T-helper 1 cell treated with Interleukin-12 subunit alpha and Interleukin-12 subunit beta and Interleukin-4 antibody, amounts not matched to agents 30 μg/mL and 1 μg/mL, for 36 hours (primary cell): ENCODE data around the gene STIMATE.

Source experiments
- H3K27ac Mint-ChIP-seq: one replicate; pipeline ENCODE4 v1.8.0; 2021; ENCODE audit warnings: mild to moderate bottlenecking, mixed read lengths
- H3K27me3 Mint-ChIP-seq: one replicate; pipeline ENCODE4 v1.8.0; 2021; ENCODE audit warnings: low read depth, mixed read lengths
- H3K36me3 Mint-ChIP-seq: one replicate; pipeline ENCODE4 v1.8.0; 2021; ENCODE audit warnings: low read depth, mixed read lengths
- H3K4me1 Mint-ChIP-seq: one replicate; pipeline ENCODE4 v1.8.0; 2021; ENCODE audit warnings: low read depth, mixed read lengths
- H3K4me3 Mint-ChIP-seq: one replicate; pipeline ENCODE4 v1.8.0; 2021; ENCODE audit warnings: mild to moderate bottlenecking, moderate library complexity, mixed read lengths
- H3K9me3 Mint-ChIP-seq: one replicate; pipeline ENCODE4 v1.8.0; 2021; ENCODE audit warnings: mixed read lengths

The STIMATE gene

GRCh38 chr3:52910823-52911222 is 13.5 kb upstream of the STIMATE start:
- no peaks in the 10 kb centered on the region for H3K27me3 Mint-ChIP-seq
- no peak overlapping the region for H3K4me3 Mint-ChIP-seq
- peaks cover 24% of the 10 kb centered on the region for H3K36me3 Mint-ChIP-seq

GRCh38 chr3:52907497-52907896 is 10.1 kb upstream of the STIMATE start:
- no peaks in the 10 kb centered on the region for H3K9me3 Mint-ChIP-seq
- no peak overlapping the region for H3K27ac Mint-ChIP-seq
- H3K36me3 Mint-ChIP-seq = peaks cover 27% of the 10 kb centered on the region
- no peaks in the 10 kb centered on the region for H3K27me3 Mint-ChIP-seq
- no peaks in the 10 kb centered on the region for H3K4me1 Mint-ChIP-seq
- no peak overlapping the region for H3K4me3 Mint-ChIP-seq

More at GRCh38 chr3:52910823-52911222, 13.5 kb upstream of the STIMATE start:
- Mint-ChIP-seq H3K27ac (no peak overlapping the region), H3K9me3 (no peaks in the 10 kb centered on the region), H3K4me1 (no peaks in the 10 kb centered on the region)

- Mint-ChIP-seq H3K27me3 (no peaks in the 10 kb centered on the region), H3K27ac (no peak overlapping the region), H3K4me1 (no peaks in the 10 kb centered on the region), H3K36me3 (peaks cover 23% of the 10 kb centered on the region), H3K9me3 (no peaks in the 10 kb centered on the region), H3K4me3 (no peak overlapping the region)
Measured at GRCh38 chr3:52904552-52904951, 7.2 kb upstream of the STIMATE start.

GRCh38 chr3:52904000-52904399 is 6.7 kb upstream of the STIMATE start:
- H3K27ac Mint-ChIP-seq = no peak overlapping the region
- no peaks in the 10 kb centered on the region for H3K9me3 Mint-ChIP-seq
- H3K36me3 Mint-ChIP-seq = peaks cover 23% of the 10 kb centered on the region
- no peak overlapping the region for H3K4me3 Mint-ChIP-seq
- no peaks in the 10 kb centered on the region for H3K27me3 Mint-ChIP-seq
- H3K4me1 Mint-ChIP-seq = no peaks in the 10 kb centered on the region

- Mint-ChIP-seq H3K36me3 (peaks cover 10% of the 10 kb centered on the region), H3K9me3 (no peaks in the 10 kb centered on the region), H3K4me1 (peaks cover 47% of the 10 kb centered on the region), H3K27ac (peak overlapping the region; percentile 76), H3K4me3 (peak overlapping the region; percentile 99), H3K27me3 (no peaks in the 10 kb centered on the region)
Measured at GRCh38 chr3:52896613-52897012, 735 bp downstream of the STIMATE start.

GRCh38 chr3:52896151-52896550 is 1.2 kb downstream of the STIMATE start:
- Mint-ChIP-seq H3K27ac (peak overlapping the region; percentile 76), H3K36me3 (peaks cover 10% of the 10 kb centered on the region), H3K4me3 (peak overlapping the region; percentile 99), H3K9me3 (no peaks in the 10 kb centered on the region), H3K4me1 (peaks cover 47% of the 10 kb centered on the region), H3K27me3 (no peaks in the 10 kb centered on the region)

- Mint-ChIP-seq H3K27ac (peak overlapping the region; percentile 67), H3K27me3 (no peaks in the 10 kb centered on the region), H3K9me3 (no peaks in the 10 kb centered on the region), H3K36me3 (peaks cover 6% of the 10 kb centered on the region), H3K4me3 (peak overlapping the region; percentile 99), H3K4me1 (peaks cover 47% of the 10 kb centered on the region)
Measured at GRCh38 chr3:52895418-52895817, 1.9 kb downstream of the STIMATE start.

GRCh38 chr3:52894756-52895155 is 2.6 kb downstream of the STIMATE start:
- no peaks in the 10 kb centered on the region for H3K27me3 Mint-ChIP-seq
- no peak overlapping the region for H3K27ac Mint-ChIP-seq
- H3K4me1 Mint-ChIP-seq = peaks cover 50% of the 10 kb centered on the region
- no peaks in the 10 kb centered on the region for H3K9me3 Mint-ChIP-seq
- H3K4me3 Mint-ChIP-seq = no peak overlapping the region
- peaks cover 6% of the 10 kb centered on the region for H3K36me3 Mint-ChIP-seq

GRCh38 chr3:52893723-52894122 is 3.6 kb downstream of the STIMATE start:
- H3K4me1 Mint-ChIP-seq = peaks cover 50% of the 10 kb centered on the region
- H3K4me3 Mint-ChIP-seq = peak overlapping the region; percentile 62
- H3K27me3 Mint-ChIP-seq = no peaks in the 10 kb centered on the region
- no peaks in the 10 kb centered on the region for H3K9me3 Mint-ChIP-seq
- H3K27ac Mint-ChIP-seq = no peak overlapping the region
- peaks cover 6% of the 10 kb centered on the region for H3K36me3 Mint-ChIP-seq

GRCh38 chr3:52892625-52893311 is 4.6 kb downstream of the STIMATE start:
- peaks cover 49% of the 10 kb centered on the region for H3K4me1 Mint-ChIP-seq

GRCh38 chr3:52892290-52892624 is 5.1 kb downstream of the STIMATE start:
- Mint-ChIP-seq H3K4me1 (peaks cover 49% of the 10 kb centered on the region), H3K27me3 (no peaks in the 10 kb centered on the region), H3K9me3 (no peaks in the 10 kb centered on the region), H3K4me3 (no peak overlapping the region), H3K36me3 (peaks cover 6% of the 10 kb centered on the region), H3K27ac (no peak overlapping the region)

More at GRCh38 chr3:52892625-52893311, 4.6 kb downstream of the STIMATE start:
- H3K4me3 Mint-ChIP-seq = peak overlapping the region; percentile 62
- peaks cover 6% of the 10 kb centered on the region for H3K36me3 Mint-ChIP-seq
- H3K27me3 Mint-ChIP-seq = no peaks in the 10 kb centered on the region
- H3K9me3 Mint-ChIP-seq = no peaks in the 10 kb centered on the region
- peak overlapping the region; percentile 74 for H3K27ac Mint-ChIP-seq

- peaks cover 46% of the 10 kb centered on the region for H3K4me1 Mint-ChIP-seq
- no peaks in the 10 kb centered on the region for H3K9me3 Mint-ChIP-seq
- H3K27ac Mint-ChIP-seq = peak overlapping the region; percentile 13
- no peaks in the 10 kb centered on the region for H3K27me3 Mint-ChIP-seq
- no peak overlapping the region for H3K4me3 Mint-ChIP-seq
- peaks cover 6% of the 10 kb centered on the region for H3K36me3 Mint-ChIP-seq
Measured at GRCh38 chr3:52891615-52892081, 5.7 kb downstream of the STIMATE start.

- H3K4me1 Mint-ChIP-seq = peaks cover 41% of the 10 kb centered on the region
- H3K9me3 Mint-ChIP-seq = no peaks in the 10 kb centered on the region
- H3K27ac Mint-ChIP-seq = peak overlapping the region; percentile 28
- H3K4me3 Mint-ChIP-seq = no peak overlapping the region
- peaks cover 8% of the 10 kb centered on the region for H3K36me3 Mint-ChIP-seq
- H3K27me3 Mint-ChIP-seq = no peaks in the 10 kb centered on the region
Measured at GRCh38 chr3:52891164-52891563, 6.2 kb downstream of the STIMATE start.

GRCh38 chr3:52890735-52891134 is 6.6 kb downstream of the STIMATE start:
- no peaks in the 10 kb centered on the region for H3K9me3 Mint-ChIP-seq
- peaks cover 37% of the 10 kb centered on the region for H3K4me1 Mint-ChIP-seq
- H3K27ac Mint-ChIP-seq = no peak overlapping the region
- peaks cover 13% of the 10 kb centered on the region for H3K36me3 Mint-ChIP-seq
- H3K4me3 Mint-ChIP-seq = no peak overlapping the region
- H3K27me3 Mint-ChIP-seq = no peaks in the 10 kb centered on the region

- no peak overlapping the region for H3K4me3 Mint-ChIP-seq
- no peaks in the 10 kb centered on the region for H3K27me3 Mint-ChIP-seq
- peaks cover 21% of the 10 kb centered on the region for H3K36me3 Mint-ChIP-seq
- H3K9me3 Mint-ChIP-seq = peaks cover 3% of the 10 kb centered on the region
- H3K27ac Mint-ChIP-seq = no peak overlapping the region
- H3K4me1 Mint-ChIP-seq = peaks cover 29% of the 10 kb centered on the region
Measured at GRCh38 chr3:52889901-52890300, 7.4 kb downstream of the STIMATE start.
